GM12872 (cell line): Measurements from ENCODE around the gene MFN2.

Source experiments
- TF ChIP-seq, protein P1 (sequence below): IDR thresholded peaks from 3 replicates; pipeline ENCODE4 v1.5.1; 2011; ENCODE audit warnings: low read depth, mild to moderate bottlenecking, low read length, moderate library complexity; ENCODE audit not compliant: insufficient read depth

Gene MFN2

DNA sequence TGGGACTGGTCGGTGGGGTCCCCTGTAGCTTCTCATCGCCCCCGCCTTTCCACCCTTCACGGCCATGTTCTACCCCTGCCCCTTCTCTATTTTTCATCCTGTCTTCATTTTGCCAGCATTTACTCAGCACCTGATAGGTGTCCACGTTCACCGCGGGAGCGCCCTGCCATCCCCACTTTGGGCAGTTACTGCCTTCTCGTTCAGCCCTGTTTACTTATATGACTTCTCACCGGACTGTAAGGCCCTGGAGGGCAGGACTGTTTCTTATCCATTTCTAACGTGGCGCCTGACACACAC is 380 bp downstream of the MFN2 start:
- TF ChIP-seq, protein P1, sequence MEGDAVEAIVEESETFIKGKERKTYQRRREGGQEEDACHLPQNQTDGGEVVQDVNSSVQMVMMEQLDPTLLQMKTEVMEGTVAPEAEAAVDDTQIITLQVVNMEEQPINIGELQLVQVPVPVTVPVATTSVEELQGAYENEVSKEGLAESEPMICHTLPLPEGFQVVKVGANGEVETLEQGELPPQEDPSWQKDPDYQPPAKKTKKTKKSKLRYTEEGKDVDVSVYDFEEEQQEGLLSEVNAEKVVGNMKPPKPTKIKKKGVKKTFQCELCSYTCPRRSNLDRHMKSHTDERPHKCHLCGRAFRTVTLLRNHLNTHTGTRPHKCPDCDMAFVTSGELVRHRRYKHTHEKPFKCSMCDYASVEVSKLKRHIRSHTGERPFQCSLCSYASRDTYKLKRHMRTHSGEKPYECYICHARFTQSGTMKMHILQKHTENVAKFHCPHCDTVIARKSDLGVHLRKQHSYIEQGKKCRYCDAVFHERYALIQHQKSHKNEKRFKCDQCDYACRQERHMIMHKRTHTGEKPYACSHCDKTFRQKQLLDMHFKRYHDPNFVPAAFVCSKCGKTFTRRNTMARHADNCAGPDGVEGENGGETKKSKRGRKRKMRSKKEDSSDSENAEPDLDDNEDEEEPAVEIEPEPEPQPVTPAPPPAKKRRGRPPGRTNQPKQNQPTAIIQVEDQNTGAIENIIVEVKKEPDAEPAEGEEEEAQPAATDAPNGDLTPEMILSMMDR = no peak

DNA sequence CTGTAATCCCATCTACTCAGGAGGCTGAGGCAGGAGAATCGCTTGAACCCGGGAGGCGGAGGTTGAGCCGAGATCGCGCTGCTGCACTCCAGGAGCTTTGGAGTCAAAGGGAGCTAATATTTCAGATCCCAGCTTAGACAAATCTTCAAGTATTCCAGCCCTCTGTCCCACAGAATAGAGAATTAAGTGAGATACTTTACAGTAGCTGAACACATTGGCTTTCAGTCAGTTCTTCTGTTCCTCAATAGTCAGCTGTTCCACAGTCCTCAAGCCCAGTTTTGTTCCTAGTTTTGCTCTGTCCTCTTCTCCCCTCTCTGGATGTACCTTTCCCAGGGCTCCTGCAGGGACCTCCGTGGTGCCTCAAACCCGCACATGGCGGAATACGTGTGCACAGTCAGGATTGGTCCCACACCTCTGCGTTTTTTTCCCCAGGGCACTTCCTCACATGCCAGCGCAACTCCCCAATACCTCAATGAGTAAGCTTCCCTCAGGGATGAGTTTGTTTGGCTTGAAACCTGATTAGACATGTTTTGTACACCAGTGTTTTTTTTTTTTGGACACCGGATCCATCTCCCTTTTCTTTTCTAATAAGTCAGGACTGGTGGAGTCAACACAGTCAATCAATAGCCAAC is 1.2 kb downstream of the MFN2 start:
- TF ChIP-seq, protein P1 = no peak

DNA sequence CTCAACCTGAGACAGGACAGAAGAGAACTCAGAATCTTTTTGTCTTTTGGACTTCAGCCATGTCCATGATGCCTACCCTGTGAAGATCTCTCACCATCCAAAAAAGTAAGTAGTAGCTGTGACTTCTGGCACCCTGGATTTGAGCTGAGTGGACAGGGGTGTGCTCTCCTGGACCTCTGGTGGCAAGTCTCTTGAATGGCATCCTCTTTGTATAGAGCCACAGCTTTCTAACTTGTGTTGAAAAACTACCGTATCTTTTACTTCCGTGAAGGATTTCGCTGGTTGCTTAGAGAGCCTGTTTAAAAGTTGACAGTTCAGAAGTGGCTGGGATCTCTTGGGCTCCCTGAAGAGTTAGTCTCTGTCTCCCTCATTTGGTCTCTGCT is 1.8 kb downstream of the MFN2 start:
- TF ChIP-seq, protein P1 = peak; percentile 62

DNA sequence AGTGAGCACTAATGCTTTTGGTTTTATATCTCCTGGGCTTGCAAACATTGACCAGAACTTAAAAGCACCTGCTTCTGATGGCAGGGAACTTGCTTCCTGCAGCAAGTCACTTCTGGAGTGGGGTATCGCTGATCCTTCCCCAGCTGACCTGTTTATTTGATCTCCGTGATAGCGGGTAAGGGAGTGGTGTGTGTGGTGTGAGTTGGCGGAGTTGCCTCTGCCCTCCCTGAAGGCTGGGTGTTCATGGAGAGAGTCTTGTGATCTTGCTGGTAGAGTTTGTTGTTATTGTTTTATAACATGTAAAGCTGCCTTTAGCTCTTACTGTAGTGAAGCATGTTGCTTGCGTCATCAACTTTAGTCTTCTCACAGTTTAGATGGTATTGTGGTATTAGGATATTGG is 3.9 kb downstream of the MFN2 start:
- TF ChIP-seq, protein P1 = no peak

DNA sequence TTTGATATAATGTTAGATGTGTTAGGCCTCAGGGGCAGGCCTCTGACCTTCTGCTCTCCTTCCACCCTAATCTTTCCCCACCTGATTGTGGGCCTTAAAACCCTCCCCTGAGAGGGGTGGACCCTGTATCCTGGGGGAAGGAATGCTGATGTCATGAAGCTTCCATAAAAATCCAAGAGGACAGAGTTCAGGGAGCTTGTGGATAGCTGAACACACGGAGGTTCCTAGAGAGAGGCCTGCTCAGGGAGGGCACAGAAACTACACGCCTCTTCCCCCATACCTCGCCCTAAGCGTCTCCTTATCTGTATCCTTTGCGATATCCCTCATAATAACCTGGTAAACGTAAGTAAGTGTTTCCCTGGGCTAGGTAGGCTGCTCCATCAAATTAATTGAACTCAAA is 4.3 kb downstream of the MFN2 start:
- TF ChIP-seq, protein P1 = no peak

DNA sequence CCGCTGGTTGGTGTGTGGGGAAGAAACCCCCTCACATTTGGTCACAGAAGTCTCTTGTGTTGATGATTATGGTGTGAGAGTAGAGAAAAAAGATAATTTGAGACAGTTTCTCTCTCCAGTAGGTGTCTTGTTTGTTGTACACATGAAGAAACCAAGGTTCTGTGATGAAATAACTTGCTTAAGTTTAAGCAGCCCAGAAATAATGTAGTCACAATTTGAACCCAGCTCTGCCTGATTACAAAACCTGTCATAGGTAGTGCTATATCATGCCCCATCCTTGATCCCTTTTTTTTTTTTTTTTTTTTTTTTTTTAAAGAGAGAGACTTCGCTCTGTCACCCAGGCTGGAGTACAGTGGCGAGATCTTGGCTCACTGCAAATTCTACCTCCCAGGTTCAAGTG is 4.9 kb downstream of the MFN2 start:
- TF ChIP-seq, protein P1 = no peak

DNA sequence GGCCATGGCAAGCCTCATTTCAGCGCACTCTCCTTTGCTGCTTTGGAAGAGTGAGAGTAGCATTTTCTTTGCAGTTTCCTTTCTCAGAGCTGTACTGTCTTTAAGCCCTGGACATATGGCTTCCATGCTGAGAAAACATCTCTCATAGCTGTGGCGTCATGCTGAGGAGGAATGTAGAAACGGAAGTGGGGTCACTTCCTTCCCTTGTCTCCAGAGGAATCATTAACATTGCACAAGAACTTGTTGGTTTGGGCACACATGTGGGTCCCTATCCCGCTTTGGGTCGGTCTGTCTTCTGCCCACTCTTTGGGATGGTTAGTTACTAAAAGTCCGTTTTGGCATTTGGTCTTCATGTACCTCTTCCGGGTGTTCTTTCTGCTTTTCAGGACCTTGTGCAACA is 5.6 kb downstream of the MFN2 start:
- TF ChIP-seq, protein P1 = no peak

DNA sequence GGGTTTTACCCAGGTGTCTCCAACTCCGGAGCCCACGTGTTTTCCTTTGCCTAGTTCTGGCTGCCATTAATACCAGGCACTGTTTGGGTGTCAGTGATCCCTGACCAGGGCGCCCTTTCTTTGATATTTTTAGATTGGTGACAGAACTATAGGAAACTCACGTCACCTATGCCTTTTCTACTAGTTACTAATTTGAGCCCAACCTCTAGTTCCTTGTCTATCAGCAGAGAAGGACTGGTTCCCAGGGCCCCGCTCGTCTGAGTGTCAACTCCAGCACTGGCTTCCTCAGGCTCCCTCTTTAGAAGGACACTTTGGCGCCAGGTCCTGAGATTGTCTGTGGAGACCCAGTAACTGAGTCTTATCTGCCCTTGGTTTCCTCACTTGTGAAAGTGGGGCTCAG is 9.4 kb downstream of the MFN2 start:
- TF ChIP-seq, protein P1 = no peak
